Liver (tissue), 9 donors: Measurements from ENCODE around the gene SPTBN1. TPM values are rescaled to one million over a fixed set of nuclear protein-coding genes. Genes with fewer than 3 reads are reported as not detected.

ENCODE experiments used
- DNase-seq: peaks from one replicate; pipeline ENCODE4 v3.0.0-alpha.2; 2017; ENCODE audit warnings: low spot score
- H3K27ac ChIP-seq, 2 donors: one replicate each; pipeline ENCODE4 v1.7.0; 2013; ENCODE audit warnings: inconsistent platforms in 2 of 2, low read length in 2 of 2, control low read depth in 1 of 2, low read depth in 1 of 2, mild to moderate bottlenecking in 1 of 2
- H3K27me3 ChIP-seq, 4 donors: one replicate each; pipeline versions ENCODE4 v1.6.1 to v1.7.0; 2013; ENCODE audit warnings: low read length in 3 of 4, inconsistent platforms in 1 of 4, mild to moderate bottlenecking in 1 of 4, moderate library complexity in 1 of 4; ENCODE audit not compliant: control insufficient read depth in 4 of 4, insufficient read depth in 4 of 4
- H3K36me3 ChIP-seq, 4 donors: one replicate each; pipeline versions ENCODE4 v1.6.1 to v1.7.0; 2013; ENCODE audit warnings: low read length in 3 of 4, mild to moderate bottlenecking in 3 of 4, low read depth in 1 of 4, moderate library complexity in 1 of 4; ENCODE audit not compliant: control insufficient read depth in 4 of 4, insufficient read depth in 3 of 4
- H3K4me1 ChIP-seq, 4 donors: one replicate each; pipeline versions ENCODE4 v1.6.1 to v1.7.0; 2013; ENCODE audit warnings: low read length in 3 of 4, mild to moderate bottlenecking in 3 of 4, moderate library complexity in 1 of 4; ENCODE audit not compliant: control insufficient read depth in 4 of 4, insufficient read depth in 4 of 4
- H3K4me3 ChIP-seq, 3 donors: one replicate each; pipeline versions ENCODE4 v1.6.1 to v1.7.0; 2013; ENCODE audit warnings: low read length in 3 of 3, control low read depth in 1 of 3, low read depth in 1 of 3, mild to moderate bottlenecking in 1 of 3
- H3K9ac ChIP-seq, 2 donors: one replicate each; pipeline ENCODE4 v1.7.0; 2013; ENCODE audit warnings: low read length in 2 of 2, mild to moderate bottlenecking in 2 of 2, moderate library complexity in 2 of 2, control low read depth in 1 of 2, low read depth in 1 of 2
- H3K9me3 ChIP-seq, 4 donors: one replicate each; pipeline versions ENCODE4 v1.6.1 to v1.7.0; 2013; ENCODE audit warnings: low read length in 3 of 4; ENCODE audit not compliant: control insufficient read depth in 4 of 4
- ATF3 ChIP-seq: IDR thresholded peaks from 2 replicates; pipeline ENCODE4 v1.6.1; 2016; ENCODE audit warnings: antibody characterized with exemption
- CTCF ChIP-seq: fragments of 150-350 bp; IDR thresholded peaks from 2 replicates; pipeline ENCODE4 v1.5.1; 2017; ENCODE audit warnings: improper control_type of control experiment, low read depth, low read length; ENCODE audit not compliant: missing input control
- EGR1 ChIP-seq, 2 donors: IDR thresholded peaks; 2 replicates each; pipeline ENCODE4 v1.6.1; 2016 to 2018; ENCODE audit warnings: antibody characterized with exemption in 2 of 2, low read depth in 2 of 2
- FOXA1 ChIP-seq: IDR thresholded peaks from 2 replicates; pipeline ENCODE4 v1.6.1; 2016; ENCODE audit warnings: antibody characterized with exemption
- FOXA2 ChIP-seq: IDR thresholded peaks from 2 replicates; pipeline ENCODE4 v1.6.1; 2016; ENCODE audit warnings: antibody characterized with exemption
- GABPA ChIP-seq, 2 donors: IDR thresholded peaks in 1 of 2; conservative IDR thresholded peaks in 1 of 2; 2 replicates each; pipeline ENCODE4 v1.6.1; 2016; ENCODE audit warnings: antibody characterized with exemption in 2 of 2, mild to moderate bottlenecking in 1 of 2, moderate library complexity in 1 of 2
- HNF4A ChIP-seq, 2 donors: conservative IDR thresholded peaks; 2 replicates each; pipeline ENCODE4 v1.6.1; 2016; ENCODE audit warnings: antibody characterized with exemption in 2 of 2, mild to moderate bottlenecking in 2 of 2
- HNF4G ChIP-seq: IDR thresholded peaks from 2 replicates; pipeline ENCODE4 v1.6.1; 2016; ENCODE audit warnings: antibody characterized with exemption
- JUND ChIP-seq, 2 donors: IDR thresholded peaks; 2 replicates each; pipeline ENCODE4 v1.6.1; 2016; ENCODE audit warnings: antibody characterized with exemption in 2 of 2
- MAX ChIP-seq: IDR thresholded peaks from 2 replicates; pipeline ENCODE4 v1.6.1; 2016; ENCODE audit warnings: antibody characterized with exemption
- NR2F2 ChIP-seq: IDR thresholded peaks from 2 replicates; pipeline ENCODE4 v1.6.1; 2016; ENCODE audit warnings: antibody characterized with exemption
- RAD21 ChIP-seq, 2 donors: IDR thresholded peaks; 2 replicates each; pipeline ENCODE4 v1.6.1; 2016; ENCODE audit warnings: antibody characterized with exemption in 2 of 2, mild to moderate bottlenecking in 2 of 2
- REST ChIP-seq: IDR thresholded peaks from 2 replicates; pipeline ENCODE4 v1.6.1; 2016; ENCODE audit warnings: antibody characterized with exemption, mild to moderate bottlenecking
- RXRA ChIP-seq, 2 donors: IDR thresholded peaks; 2 replicates each; pipeline ENCODE4 v1.6.1; 2017 to 2018; ENCODE audit warnings: antibody characterized with exemption in 2 of 2, mild to moderate bottlenecking in 1 of 2
- SP1 ChIP-seq: IDR thresholded peaks from 2 replicates; pipeline ENCODE4 v1.6.1; 2018; ENCODE audit warnings: antibody characterized with exemption, mild to moderate bottlenecking
- TAF1 ChIP-seq: conservative IDR thresholded peaks from 2 replicates; pipeline ENCODE4 v1.6.1; 2016; ENCODE audit warnings: antibody characterized with exemption, mild to moderate bottlenecking
- YY1 ChIP-seq: IDR thresholded peaks from 2 replicates; pipeline ENCODE4 v1.6.1; 2016; ENCODE audit warnings: antibody characterized with exemption, mild to moderate bottlenecking
- ZBTB33 ChIP-seq: IDR thresholded peaks from 2 replicates; pipeline ENCODE4 v1.6.1; 2016; ENCODE audit warnings: antibody characterized with exemption
- WGBS: extraction: QIAGEN DNeasy Blood & Tissue Kit; methylation state at CpG from one replicate; pipeline ENCODE4 v1.1.7; 2013; 5-methylcytosine and 5-hydroxymethylcytosine counted together
- polyA plus RNA-seq, 2 donors: library from polyadenylated mRNA; stranded (reverse) in 1 of 2; unstranded in 1 of 2; fragments of 200-250 nt in 1 of 2; fragments of >200 nt in 1 of 2; fragmentation: Nextera tagmentation in 1 of 2; extraction: Ambion mirVana in 1 of 2; gene quantifications; one replicate each; pipeline versions ENCODE4 v1.2.1 to v1.2.3, GENCODE V29; 2013 to 2015
- total RNA-seq, 2 donors: library from RNA; depleted of rRNA; stranded (reverse); fragments of >200 nt; gene quantifications; one replicate each; pipeline ENCODE4 v1.2.3, GENCODE V29; 2014
- donor health status: healthy.
- donor health status: healthy.
- donor health status: healthy.
- donor health status: healthy.
- donor health status: healthy.

The SPTBN1 gene
- total and polyA plus RNA-seq, 4 donors: 44.8 to 191 (median 75.9) TPM

- H3K4me1 ChIP-seq: peaks cover 15 to 77% (median 65%) of the 10 kb centered on the region in 4 donors
- peak overlapping the region; percentile 65 to 93 for H3K27ac ChIP-seq
- no peak for DNase-seq
- H3K9ac ChIP-seq: no peak overlapping the region
- WGBS: 72% methylated on average over 1 of the region's 1 CpG
- no peaks in the 10 kb centered on the region for H3K9me3 ChIP-seq
- H3K27me3 ChIP-seq: no peaks in the 10 kb centered on the region
- H3K4me3 ChIP-seq: no peak overlapping the region
- H3K36me3 ChIP-seq: peaks cover 0 to 3% (median 0%) of the 10 kb centered on the region in 4 donors
- TF ChIP-seq RAD21 (IDR thresholded peaks at IDR 0.05) (no peak), EGR1 (IDR thresholded peaks at IDR 0.05; ENCODE audit: low read depth in 2 of 2) (no peak), NR2F2 (no peak), HNF4G (no peak), RXRA (IDR thresholded peaks at IDR 0.05) (no peak), MAX (no peak), FOXA1 (no peak), TAF1 (no peak), ZBTB33 (no peak), GABPA (IDR thresholded peaks at IDR 0.05 in 1 of 2, conservative IDR thresholded peaks at IDR 0.05 in 1 of 2) (no peak), ATF3 (no peak), FOXA2 (no peak), REST (no peak), CTCF (no peak), JUND (IDR thresholded peaks at IDR 0.05) (no peak), YY1 (no peak), SP1 (no peak), HNF4A (conservative IDR thresholded peaks at IDR 0.05) (no peak)
Observed at GRCh38 chr2:54588244-54588899, 132.2 kb downstream of the SPTBN1 start.
